Esophagus muscularis mucosa (tissue), 4 donors: ENCODE results near the gene TNK2. TPM values are rescaled to one million over a fixed set of nuclear protein-coding genes. Genes with fewer than 3 reads are reported as not detected.
A peak's percentile ranks its signal among the peaks of the same experiment; 100 is the strongest.

Source experiments
- DNase-seq: peaks from one replicate; pipeline ENCODE4 v3.0.0-alpha.2; 2017; ENCODE audit errors: extremely low spot score
- H3K27ac ChIP-seq, 4 donors: fragments of 200-600 bp; sonication (generic); replicated peaks in 1 of 4; 1 replicate in 3 of 4; 2 replicates in 1 of 4; pipeline ENCODE4 v1.5.1; 2016 to 2019; ENCODE audit warnings: mild to moderate bottlenecking in 1 of 4
- H3K27me3 ChIP-seq, 4 donors: fragments of 200-600 bp; sonication (generic); one replicate each; pipeline versions ENCODE4 v1.5.1 to v1.6.0; 2016 to 2019
- H3K36me3 ChIP-seq, 4 donors: fragments of 200-600 bp; sonication (generic); one replicate each; pipeline ENCODE4 v1.5.1; 2016 to 2019
- H3K4me1 ChIP-seq, 4 donors: fragments of 200-600 bp; sonication (generic); one replicate each; pipeline ENCODE4 v1.5.1; 2016 to 2019
- H3K4me3 ChIP-seq, 4 donors: fragments of 200-600 bp; sonication (generic); 1 replicate in 2 of 4; 2 replicates in 2 of 4; pipeline ENCODE4 v1.5.1; 2016 to 2019; ENCODE audit warnings: mild to moderate bottlenecking in 4 of 4, moderate library complexity in 1 of 4
- H3K9me3 ChIP-seq, 4 donors: fragments of 200-600 bp; sonication (generic); 1 replicate in 3 of 4; 2 replicates in 1 of 4; pipeline ENCODE4 v1.5.1; 2016 to 2019
- CTCF ChIP-seq, 3 experiments: fragments of 200-600 bp in 2 of 3; fragments of 450-650 bp in 1 of 3; sonication (generic) in 2 of 3; IDR thresholded peaks; one replicate each; pipeline ENCODE4 v1.5.1; 2017 to 2019; ENCODE audit warnings: antibody characterized with exemption in 3 of 3, mild to moderate bottlenecking in 2 of 3, moderate library complexity in 1 of 3
- EP300 ChIP-seq: sonication (generic); formaldehyde crosslinking; IDR thresholded peaks from one replicate; pipeline ENCODE4 v1.6.1; 2017; ENCODE audit warnings: antibody characterized with exemption
- POLR2A ChIP-seq: fragments of 450-650 bp; IDR thresholded peaks from one replicate; pipeline ENCODE4 v1.6.1; 2017; ENCODE audit warnings: antibody characterized with exemption, moderate library complexity, mild to moderate bottlenecking, low read depth
- POLR2AphosphoS5 ChIP-seq, 2 donors: sonication (generic); formaldehyde crosslinking; IDR thresholded peaks; one replicate each; pipeline ENCODE4 v1.6.1; 2017; ENCODE audit warnings: antibody characterized with exemption in 2 of 2
- WGBS: methylation state at CpG from one replicate; pipeline ENCODE4 v1.1.5; 2018; 5-methylcytosine and 5-hydroxymethylcytosine counted together
- intact Hi-C: fragments of 100-400 bp; cut with DNase I; formaldehyde crosslinking; loops from one replicate; pipeline ENCODE4 v1.15.1; 2023
- total RNA-seq, 4 donors: library from RNA; depleted of rRNA; stranded (reverse); fragments of >200 nt; gene quantifications; one replicate each; pipeline versions ENCODE4 v1.1.0 to v1.2.1, GENCODE V29; 2016

The TNK2 gene
- total RNA-seq, 4 donors from 2014 or later: 16.4 to 42.3 (median 28.3) TPM

GRCh38 chr3:195853996-195854395, 54.4 kb downstream of the TNK2 start:
- 78% methylated on average over 14 of the region's 14 CpGs for WGBS
- intact Hi-C loops: no loop called here
- no peaks in the 10 kb centered on the region for H3K27me3 ChIP-seq
- no peaks in the 10 kb centered on the region for H3K9me3 ChIP-seq
- no peak overlapping the region for H3K4me3 ChIP-seq
- peaks cover 0 to 10% (median 6%) of the 10 kb centered on the region in 4 donors for H3K4me1 ChIP-seq
- no peaks in the 10 kb centered on the region for H3K36me3 ChIP-seq
- no peak overlapping the region for H3K27ac ChIP-seq
- TF ChIP-seq EP300 (no peak), POLR2AphosphoS5 (IDR thresholded peaks at IDR 0.05) (no peak), POLR2A (no peak), CTCF (IDR thresholded peaks at IDR 0.05) (no peak)
- DNase-seq: no peak

GRCh38 chr3:195853036-195853435, 55.3 kb downstream of the TNK2 start:
- no peak overlapping the region for H3K4me3 ChIP-seq
- TF ChIP-seq EP300 (no peak), POLR2A (no peak), POLR2AphosphoS5 (IDR thresholded peaks at IDR 0.05) (no peak), CTCF (IDR thresholded peaks at IDR 0.05) (no peak)
- H3K27ac ChIP-seq: no peak overlapping the region
- intact Hi-C loops: no loop called here
- no peaks in the 10 kb centered on the region for H3K36me3 ChIP-seq
- WGBS: 93% methylated on average over 20 of the region's 20 CpGs
- peaks cover 0 to 9% (median 4%) of the 10 kb centered on the region in 4 donors for H3K4me1 ChIP-seq
- H3K27me3 ChIP-seq: no peaks in the 10 kb centered on the region
- H3K9me3 ChIP-seq: no peaks in the 10 kb centered on the region
- no peak for DNase-seq

GRCh38 chr3:195850857-195851543, 57.4 kb downstream of the TNK2 start:
- DNase-seq: peak; percentile 95
- intact Hi-C loops: no loop called here
- WGBS: 32% methylated on average over 29 of the region's 31 CpGs
- H3K27me3 ChIP-seq: no peaks in the 10 kb centered on the region
- H3K4me1 ChIP-seq: peaks cover 0 to 9% (median 4%) of the 10 kb centered on the region in 4 donors
- H3K9me3 ChIP-seq: no peaks in the 10 kb centered on the region
- H3K4me3 ChIP-seq: peak overlapping the region in 1 of 4 donors; percentile 15
- no peaks in the 10 kb centered on the region for H3K36me3 ChIP-seq
- peak in 2 of 3 experiments; percentile 99 to 100 for TF ChIP-seq CTCF (IDR thresholded peaks at IDR 0.05)
- TF ChIP-seq POLR2A: no peak
- no peak for TF ChIP-seq EP300
- peak; percentile 58 to 76 for TF ChIP-seq POLR2AphosphoS5 (IDR thresholded peaks at IDR 0.05)
- no peak overlapping the region for H3K27ac ChIP-seq

- 88% methylated on average over 27 of the region's 53 CpGs for WGBS
- intact Hi-C loops: no loop called here
These were observed 58.9 kb downstream of the TNK2 start for GRCh38 chr3:195849322-195850074.

More at GRCh38 chr3:195849322-195850074, 58.9 kb downstream of the TNK2 start:
- Histone ChIP-seq H3K9me3 (no peaks in the 10 kb centered on the region), H3K27me3 (no peaks in the 10 kb centered on the region), H3K4me3 (no peak overlapping the region), H3K27ac (no peak overlapping the region), H3K36me3 (no peaks in the 10 kb centered on the region), H3K4me1 (peaks cover 0 to 9% (median 4%) of the 10 kb centered on the region in 4 donors)
- no peak for DNase-seq
- TF ChIP-seq POLR2A (no peak), CTCF (IDR thresholded peaks at IDR 0.05) (peak in 1 of 3 experiments; percentile 24)
